ENCODE measurements around the gene ZBTB40.

ZBTB40 gene

DNA sequence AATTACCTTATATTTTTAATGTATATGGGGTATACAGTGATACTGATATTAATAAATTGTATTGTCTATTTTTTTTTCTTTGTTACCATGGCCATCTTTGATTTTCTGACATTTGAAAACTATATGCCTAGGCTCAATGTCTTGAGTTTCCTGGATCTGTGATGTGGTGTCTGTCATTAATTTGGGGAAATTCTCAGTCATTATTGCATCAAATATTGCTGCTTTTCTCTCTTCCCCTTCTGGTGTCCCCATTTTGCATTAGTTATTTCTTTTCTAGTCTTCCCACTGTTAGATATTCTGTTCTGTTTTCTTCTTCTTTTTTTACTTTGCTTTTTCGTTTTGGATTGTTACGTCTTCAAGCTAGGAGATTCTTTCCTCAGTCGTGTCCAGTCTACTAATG lies 33.8 kb downstream of the ZBTB40 start:
- in situ Hi-C loops (cut with HindIII; ENCODE audit: low sequenced_read_pairs): loop anchor here (5.0 kb wide), 1 partner anchor 102 kb away; no protein-coding TSS in a partner anchor
- no peak overlapping the region for H3K4me3 ChIP-seq (ENCODE audit: low read depth, low read length)
- DNase-seq (ENCODE audit: low read depth): no peak
- TF ChIP-seq, protein P1, sequence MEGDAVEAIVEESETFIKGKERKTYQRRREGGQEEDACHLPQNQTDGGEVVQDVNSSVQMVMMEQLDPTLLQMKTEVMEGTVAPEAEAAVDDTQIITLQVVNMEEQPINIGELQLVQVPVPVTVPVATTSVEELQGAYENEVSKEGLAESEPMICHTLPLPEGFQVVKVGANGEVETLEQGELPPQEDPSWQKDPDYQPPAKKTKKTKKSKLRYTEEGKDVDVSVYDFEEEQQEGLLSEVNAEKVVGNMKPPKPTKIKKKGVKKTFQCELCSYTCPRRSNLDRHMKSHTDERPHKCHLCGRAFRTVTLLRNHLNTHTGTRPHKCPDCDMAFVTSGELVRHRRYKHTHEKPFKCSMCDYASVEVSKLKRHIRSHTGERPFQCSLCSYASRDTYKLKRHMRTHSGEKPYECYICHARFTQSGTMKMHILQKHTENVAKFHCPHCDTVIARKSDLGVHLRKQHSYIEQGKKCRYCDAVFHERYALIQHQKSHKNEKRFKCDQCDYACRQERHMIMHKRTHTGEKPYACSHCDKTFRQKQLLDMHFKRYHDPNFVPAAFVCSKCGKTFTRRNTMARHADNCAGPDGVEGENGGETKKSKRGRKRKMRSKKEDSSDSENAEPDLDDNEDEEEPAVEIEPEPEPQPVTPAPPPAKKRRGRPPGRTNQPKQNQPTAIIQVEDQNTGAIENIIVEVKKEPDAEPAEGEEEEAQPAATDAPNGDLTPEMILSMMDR (IDR thresholded peaks at IDR 0.05; ENCODE audit: low read depth, low read length, missing control alignments): no peak

GRCh38 chr1:22487781-22488180 lies 36.1 kb downstream of the ZBTB40 start:
- DNase-seq (ENCODE audit: low read depth): no peak
- in situ Hi-C loops (cut with HindIII; ENCODE audit: low sequenced_read_pairs): loop anchor here (5.0 kb wide), 1 partner anchor 100 kb away; no protein-coding TSS in a partner anchor
- TF ChIP-seq, protein P1 (IDR thresholded peaks at IDR 0.05; ENCODE audit: low read depth, low read length, missing control alignments): no peak
- no peak overlapping the region for H3K4me3 ChIP-seq (ENCODE audit: low read depth, low read length)

DNA sequence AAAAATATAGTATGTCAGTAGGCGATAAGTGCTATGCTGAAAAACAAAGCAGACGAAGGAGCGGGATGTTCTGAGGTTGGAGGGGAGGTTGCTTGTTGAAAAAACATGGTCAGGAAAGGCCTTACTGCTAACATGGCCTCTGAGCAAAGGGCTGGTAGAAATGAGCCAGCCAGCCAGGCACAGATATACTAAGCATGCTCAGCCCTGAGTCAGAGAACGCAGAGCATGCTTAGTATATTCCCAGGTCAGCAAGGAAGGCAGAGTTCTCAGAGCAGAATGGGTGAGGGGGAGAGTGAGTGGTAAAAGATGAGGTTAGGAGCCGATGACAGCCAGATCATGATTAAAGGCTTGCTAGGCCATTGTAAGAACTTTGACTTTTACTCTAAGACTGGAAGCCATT lies 36.7 kb downstream of the ZBTB40 start:
- in situ Hi-C loops (cut with HindIII; ENCODE audit: low sequenced_read_pairs): loop anchor here (5.0 kb wide), 1 partner anchor 99 kb away; no protein-coding TSS in a partner anchor
- TF ChIP-seq, protein P1 (IDR thresholded peaks at IDR 0.05; ENCODE audit: low read depth, low read length, missing control alignments): no peak
- DNase-seq (ENCODE audit: low read depth): no peak
- H3K4me3 ChIP-seq (ENCODE audit: low read depth, low read length): no peak overlapping the region

DNA sequence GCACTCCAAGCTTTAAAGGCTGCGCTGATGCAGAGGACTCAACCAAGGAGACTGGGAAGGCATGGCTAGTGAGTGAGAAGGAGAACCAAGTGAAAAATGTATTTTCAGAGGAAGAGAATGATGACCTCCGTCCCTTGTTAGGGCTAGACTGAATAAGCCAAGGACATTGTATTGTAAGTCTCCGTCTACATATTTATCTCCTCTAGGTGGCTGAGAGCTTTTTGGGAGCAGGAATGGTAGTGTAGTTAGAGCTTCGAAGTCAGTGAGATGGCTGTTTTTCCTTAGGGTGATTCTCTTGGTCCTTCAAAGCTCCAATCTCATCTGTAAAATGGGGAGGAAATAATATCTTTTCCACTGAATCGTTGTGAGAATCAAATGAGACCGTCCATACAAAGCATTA lies 37.6 kb downstream of the ZBTB40 start:
- TF ChIP-seq, protein P1 (IDR thresholded peaks at IDR 0.05; ENCODE audit: low read depth, low read length, missing control alignments): no peak
- no peak for DNase-seq (ENCODE audit: low read depth)
- H3K4me3 ChIP-seq (ENCODE audit: low read depth, low read length): no peak overlapping the region
- in situ Hi-C loops (cut with HindIII; ENCODE audit: low sequenced_read_pairs): loop anchor here (5.0 kb wide), 1 partner anchor 98 kb away; no protein-coding TSS in a partner anchor

DNA sequence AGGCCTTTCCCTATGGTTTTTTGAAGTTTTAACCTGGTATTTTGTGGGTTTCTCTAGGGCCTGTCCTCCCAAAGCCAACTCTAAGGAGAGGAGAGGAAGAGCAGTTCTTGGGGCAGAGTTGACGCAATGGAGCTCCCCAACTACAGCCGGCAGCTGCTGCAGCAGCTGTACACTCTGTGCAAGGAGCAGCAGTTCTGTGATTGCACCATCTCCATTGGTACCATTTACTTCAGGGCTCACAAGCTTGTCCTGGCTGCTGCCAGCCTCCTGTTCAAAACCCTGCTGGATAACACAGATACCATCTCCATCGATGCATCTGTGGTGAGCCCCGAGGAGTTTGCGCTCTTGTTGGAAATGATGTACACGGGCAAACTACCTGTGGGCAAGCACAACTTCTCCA lies 38.2 kb downstream of the ZBTB40 start:
- in situ Hi-C loops (cut with HindIII; ENCODE audit: low sequenced_read_pairs): loop anchor here (5.0 kb wide), 1 partner anchor 97 kb away; no protein-coding TSS in a partner anchor
- no peak for DNase-seq (ENCODE audit: low read depth)
- TF ChIP-seq, protein P1 (IDR thresholded peaks at IDR 0.05; ENCODE audit: low read depth, low read length, missing control alignments): no peak
- H3K4me3 ChIP-seq (ENCODE audit: low read depth, low read length): no peak overlapping the region

DNA sequence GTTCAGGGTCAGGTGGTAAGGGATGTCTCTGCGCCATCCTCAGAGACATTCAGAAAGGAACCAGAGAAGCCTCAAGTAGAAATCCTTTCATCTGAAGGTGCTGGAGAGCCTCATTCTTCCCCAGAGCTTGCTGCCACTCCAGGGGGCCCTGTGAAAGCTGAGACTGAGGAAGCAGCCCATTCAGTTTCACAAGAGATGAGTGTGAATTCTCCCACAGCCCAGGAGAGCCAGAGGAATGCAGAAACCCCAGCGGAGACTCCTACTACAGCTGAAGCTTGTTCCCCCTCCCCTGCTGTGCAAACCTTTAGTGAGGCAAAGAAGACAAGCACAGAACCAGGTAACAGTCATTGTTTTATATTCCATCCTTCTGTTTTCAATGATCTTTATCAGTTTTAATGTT lies 38.7 kb downstream of the ZBTB40 start:
- DNase-seq (ENCODE audit: low read depth): no peak
- TF ChIP-seq, protein P1 (IDR thresholded peaks at IDR 0.05; ENCODE audit: low read depth, low read length, missing control alignments): no peak
- in situ Hi-C loops (cut with HindIII; ENCODE audit: low sequenced_read_pairs): no loop called here
- no peak overlapping the region for H3K4me3 ChIP-seq (ENCODE audit: low read depth, low read length)
